K562 (cell line): ENCODE data around the gene OSTF1. TPM values are rescaled to one million over a fixed set of nuclear protein-coding genes. Genes with fewer than 3 reads are reported as not detected.

ENCODE experiments used
- ATAC-seq: fragments of 200-7000 bp; cut with Tn5 transposase; 3 replicates; pipeline ENCODE4 v1.9.1; 2020; ENCODE audit warnings: moderate library complexity
- BruUV-seq: library from RNA; stranded (reverse); fragments of 400-500 nt; replicated peaks from 2 replicates; lab custom pipeline; 2021; lab: Mats Ljungman, UMichigan
- CTCF ChIA-PET: fragments of 300-600 bp; formaldehyde crosslinking; extraction: SDS; loops from one replicate; lab custom pipeline; 2021; ENCODE audit warnings: low intra/inter-chr PET ratio; lab: Yijun Ruan, JAX
- POLR2A ChIA-PET: fragments of 300-600, 350-650 bp; sonication (Branson Sonifier 250); formaldehyde crosslinking; extraction: SDS; loops from one replicate; lab custom pipeline; 2021; ENCODE audit warnings: antibody characterized with exemption, inconsistent platforms; lab: Yijun Ruan, JAX
- DNase-seq, 4 experiments: peaks; one replicate each; pipeline versions ENCODE4 v3.0.0 to v3.0.0-alpha.2; 2011 to 2018; ENCODE audit warnings: low spot score in 3 of 4, mixed read lengths in 3 of 4; ENCODE audit errors: extremely low read depth in 1 of 4
- FAIRE-seq: peaks from 2 replicates; lab custom pipeline; 2011; peaks lifted over from hg19 to GRCh38; lab: Jason Lieb, UNC
- H2AFZ ChIP-seq: 2 replicates; pipeline ENCODE4 v1.6.0; 2011; ENCODE audit warnings: low read depth, low read length, control low read depth, inconsistent platforms
- H3K27ac ChIP-seq: fragments of 200-600 bp; 3 replicates; pipeline ENCODE4 v1.8.0; 2011; ENCODE audit warnings: low read depth, mild to moderate bottlenecking, control low read depth, inconsistent platforms, low read length, moderate library complexity, mixed read lengths; ENCODE audit errors: extremely low read depth
- H3K27me3 ChIP-seq, 2 experiments: fragments of 300-600 bp in 1 of 2; 2 replicates in 1 of 2; 3 replicates in 1 of 2; pipeline versions ENCODE4 v1.6.0 to v1.8.0; 2011; ENCODE audit warnings: inconsistent platforms in 2 of 2, low read length in 2 of 2, mild to moderate bottlenecking in 1 of 2, mixed read lengths in 1 of 2, moderate library complexity in 1 of 2; ENCODE audit not compliant: control insufficient read depth in 2 of 2, insufficient read depth in 2 of 2
- H3K36me3 ChIP-seq: fragments of 300-600 bp; 3 replicates; pipeline ENCODE4 v1.8.0; 2011; ENCODE audit warnings: mild to moderate bottlenecking, low read length, inconsistent platforms; ENCODE audit not compliant: control insufficient read depth, insufficient read depth
- H3K4me1 ChIP-seq, 2 experiments: fragments of 200-600 bp in 1 of 2; replicated peaks in 1 of 2; 2 replicates in 1 of 2; 3 replicates in 1 of 2; pipeline versions ENCODE4 v1.5.1 to v1.8.0; 2011; ENCODE audit warnings: inconsistent platforms in 2 of 2, low read length in 2 of 2, mild to moderate bottlenecking in 1 of 2, mixed read lengths in 1 of 2, moderate library complexity in 1 of 2; ENCODE audit not compliant: control insufficient read depth in 2 of 2, insufficient read depth in 2 of 2
- H3K4me2 ChIP-seq: 2 replicates; pipeline ENCODE4 v1.6.1; 2011; ENCODE audit warnings: low read length, control low read depth, inconsistent platforms, mixed read lengths; ENCODE audit not compliant: insufficient read depth
- H3K4me3 ChIP-seq: fragments of 200-600 bp; sonication (generic), shearing (Covaris generic); 2 replicates; pipeline ENCODE4 v1.5.1; 2016; ENCODE audit warnings: control low read depth, inconsistent platforms
- H3K79me2 ChIP-seq: fragments of 200-600 bp; 3 replicates; pipeline ENCODE4 v1.8.0; 2011; ENCODE audit warnings: low read length, inconsistent platforms; ENCODE audit not compliant: control insufficient read depth, insufficient read depth
- H3K9ac ChIP-seq, 2 experiments: 2 replicates each; pipeline versions ENCODE4 v1.6.0 to v1.6.1; 2011; ENCODE audit warnings: low read depth in 2 of 2, low read length in 2 of 2, control low read depth in 1 of 2, inconsistent platforms in 1 of 2, mild to moderate bottlenecking in 1 of 2, mixed read lengths in 1 of 2; ENCODE audit not compliant: insufficient read depth in 1 of 2
- H3K9me1 ChIP-seq: one replicate; pipeline ENCODE4 v1.6.0; 2011; ENCODE audit warnings: inconsistent platforms, mild to moderate bottlenecking, low read length, moderate library complexity; ENCODE audit not compliant: control insufficient read depth, insufficient read depth
- H3K9me3 ChIP-seq: replicated peaks from 2 replicates; pipeline ENCODE4 v1.5.1; 2011; ENCODE audit warnings: low read depth, low read length, inconsistent platforms; ENCODE audit not compliant: control insufficient read depth, insufficient read depth
- H4K20me1 ChIP-seq: replicated peaks from 2 replicates; pipeline ENCODE4 v1.6.1; 2011; ENCODE audit warnings: low read length, inconsistent platforms, mixed read lengths; ENCODE audit not compliant: control insufficient read depth, insufficient read depth
- BCL6 ChIP-seq: fragments of 250-450 bp; sonication (Bioruptor Pico); IDR thresholded peaks from 2 replicates; pipeline ENCODE4 v1.4.0; 2020
- CBFA2T2 ChIP-seq: fragments of 450-650 bp; conservative IDR thresholded peaks from 2 replicates; pipeline ENCODE4 v1.6.1; 2017; ENCODE audit warnings: mild to moderate bottlenecking
- HDAC3 ChIP-seq: fragments of 450-650 bp; IDR thresholded peaks from 2 replicates; pipeline ENCODE4 v1.6.1; 2018; ENCODE audit warnings: borderline replicate concordance, mild to moderate bottlenecking, moderate library complexity; ENCODE audit not compliant: partially characterized antibody
- HDAC8 ChIP-seq: fragments of 450-650 bp; IDR thresholded peaks from 2 replicates; pipeline ENCODE4 v1.6.1; 2016; ENCODE audit warnings: mild to moderate bottlenecking, missing genetic modification characterization, moderate library complexity, missing compliant biosample characterization
- KAT2B ChIP-seq: IDR thresholded peaks from one replicate; pipeline ENCODE4 v1.6.1; 2012; ENCODE audit warnings: low read depth, mild to moderate bottlenecking, control low read depth, inconsistent platforms, low read length, moderate library complexity
- KLF1 ChIP-seq: fragments of 450-650 bp; IDR thresholded peaks from 2 replicates; pipeline ENCODE4 v1.6.1; 2016; ENCODE audit warnings: missing genetic modification characterization, missing compliant biosample characterization
- LARP7 ChIP-seq: fragments of 450-650 bp; IDR thresholded peaks from 2 replicates; pipeline ENCODE4 v1.6.1; 2016
- PTRF ChIP-seq: fragments of 450-650 bp; IDR thresholded peaks from 2 replicates; pipeline ENCODE4 v1.6.1; 2016; ENCODE audit warnings: mild to moderate bottlenecking, missing genetic modification characterization, missing compliant biosample characterization
- SMAD2 ChIP-seq: fragments of 150-350 bp; IDR thresholded peaks from 2 replicates; pipeline ENCODE4 v1.6.1; 2014; ENCODE audit warnings: low read depth, mild to moderate bottlenecking, low read length
- SNRNP70 ChIP-seq: fragments of 200-400 bp; formaldehyde crosslinking; optimal IDR thresholded peaks from 2 replicates; pipeline ENCODE3; 2017; ENCODE audit warnings: low read depth, low read length
- ZFP1 ChIP-seq: fragments of 450-650 bp; formaldehyde crosslinking; IDR thresholded peaks from 2 replicates; pipeline ENCODE4 v1.4.0; 2020; ENCODE audit warnings: mild to moderate bottlenecking, mixed read lengths
- WGBS: fragments of 100-300 bp; shearing (Covaris generic); methylation state at CpG from one replicate; pipeline ENCODE4 v1.1.6; 2016; ENCODE audit warnings: low coverage, mixed read lengths; ENCODE audit not compliant: insufficient coverage; ENCODE audit errors: missing lambda C conversion rate; 5-methylcytosine and 5-hydroxymethylcytosine counted together
- in situ Hi-C: fragments of 300-500 bp; cut with MboI; formaldehyde crosslinking; loops from 4 replicates; pipeline ENCODE4 v1.15.0; 2018; ENCODE audit warnings: inconsistent platforms, mixed read lengths
- intact Hi-C: fragments of 100-400 bp; cut with micrococcal nuclease; formaldehyde crosslinking; loops from 2 replicates; pipeline ENCODE4 v1.14.2; 2022
- polyA plus RNA-seq, 8 experiments: library from polyadenylated mRNA; depleted of rRNA in 4 of 8; stranded (reverse) in 5 of 8; unstranded in 3 of 8; fragments of >200 nt; fragmentation: Nextera tagmentation in 2 of 8; fragmentation: Illumina TruSeq in 1 of 8; extraction: Ambion mirVana in 2 of 8; extraction: Trizol in 1 of 8; gene quantifications; 2 replicates each; pipeline versions ENCODE4 v1.2.1 to v1.2.3, GENCODE V29; 2011 to 2014; ENCODE audit warnings: inconsistent platforms in 1 of 8, missing spikeins in 1 of 8
- total RNA-seq, 7 experiments: library from RNA; depleted of rRNA in 6 of 7; stranded (reverse); fragments of >200 nt in 6 of 7; fragmentation: Illumina TruSeq in 2 of 7; extraction: Trizol in 2 of 7; gene quantifications; 2 replicates each; pipeline versions ENCODE4 v1.2.1 to v1.2.3, GENCODE V29; 2011 to 2021; ENCODE audit warnings: low replicate concordance in 1 of 7
- TF ChIP-seq, protein P1 (sequence below): fragments of 200-400 bp; formaldehyde crosslinking; IDR thresholded peaks from 2 replicates; pipeline ENCODE4 v1.6.1; 2017; ENCODE audit warnings: mild to moderate bottlenecking, low read depth, low read length, moderate library complexity
- TF ChIP-seq, protein P2 (sequence below), 2 experiments: fragments of 450-650 bp; conservative IDR thresholded peaks; 2 replicates each; pipeline ENCODE4 v1.6.1; 2017; ENCODE audit warnings: mild to moderate bottlenecking in 2 of 2, moderate library complexity in 2 of 2
- TF ChIP-seq, protein P3 (sequence below): fragments of 450-650 bp; conservative IDR thresholded peaks from 2 replicates; pipeline ENCODE4 v1.6.1; 2016; ENCODE audit warnings: missing genetic modification characterization, low read depth, mild to moderate bottlenecking, control low read depth, missing compliant biosample characterization
- TF ChIP-seq, protein P4 (sequence below): fragments of 250-450 bp; sonication (Bioruptor Pico); IDR thresholded peaks from 2 replicates; pipeline ENCODE4 v1.6.1; 2021; ENCODE audit warnings: mild to moderate bottlenecking

OSTF1 gene
- total and polyA plus RNA-seq, 9 of the 15 experiments (the other 6 are each of a cell fraction or from before 2014, with no cell fraction given): 15.0 to 37.3 (median 23.0) TPM

DNA sequence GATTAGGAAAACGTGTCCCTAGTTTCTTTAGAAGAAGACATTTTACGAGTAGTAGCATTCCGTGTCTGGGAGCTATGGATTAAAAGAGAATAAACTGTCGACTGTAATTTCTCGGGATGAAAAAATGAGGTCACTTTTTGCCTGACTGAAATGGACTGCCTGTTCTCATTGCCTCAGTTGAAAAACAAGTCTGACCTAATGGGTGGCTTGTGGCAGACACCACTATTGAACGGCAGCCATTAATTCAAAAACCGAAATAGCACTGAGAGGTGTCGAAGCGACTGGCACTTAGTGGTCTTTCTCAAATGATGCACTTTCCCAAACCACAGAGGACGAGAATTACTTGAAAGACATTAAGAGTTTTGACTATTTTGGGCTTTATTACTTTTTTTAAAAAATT is 35.4 kb downstream of the OSTF1 start:
- DNase-seq (no peak), FAIRE-seq (no peak), ATAC-seq (no peak)
- H3K27ac ChIP-seq: no peak overlapping the region
- no peak overlapping the region for H3K4me3 ChIP-seq
- H3K9me3 ChIP-seq: no peaks in the 10 kb centered on the region
- H3K79me2 ChIP-seq: no peaks in the 10 kb centered on the region
- no peaks in the 10 kb centered on the region for H4K20me1 ChIP-seq
- no peaks in the 10 kb centered on the region for H3K27me3 ChIP-seq
- intact Hi-C loops (no loop called here), in situ Hi-C loops (no loop called here)
- CTCF ChIA-PET: interaction anchor here (0.6 kb wide), 1 partner anchor 16 kb away, joined by 3 read pairs; no protein-coding TSS in a partner anchor
- H2AFZ ChIP-seq: no peak overlapping the region
- H3K9me1 ChIP-seq: no peaks in the 10 kb centered on the region
- POLR2A ChIA-PET: no interaction called here
- no peak overlapping the region for H3K4me2 ChIP-seq
- TF ChIP-seq, protein P1, sequence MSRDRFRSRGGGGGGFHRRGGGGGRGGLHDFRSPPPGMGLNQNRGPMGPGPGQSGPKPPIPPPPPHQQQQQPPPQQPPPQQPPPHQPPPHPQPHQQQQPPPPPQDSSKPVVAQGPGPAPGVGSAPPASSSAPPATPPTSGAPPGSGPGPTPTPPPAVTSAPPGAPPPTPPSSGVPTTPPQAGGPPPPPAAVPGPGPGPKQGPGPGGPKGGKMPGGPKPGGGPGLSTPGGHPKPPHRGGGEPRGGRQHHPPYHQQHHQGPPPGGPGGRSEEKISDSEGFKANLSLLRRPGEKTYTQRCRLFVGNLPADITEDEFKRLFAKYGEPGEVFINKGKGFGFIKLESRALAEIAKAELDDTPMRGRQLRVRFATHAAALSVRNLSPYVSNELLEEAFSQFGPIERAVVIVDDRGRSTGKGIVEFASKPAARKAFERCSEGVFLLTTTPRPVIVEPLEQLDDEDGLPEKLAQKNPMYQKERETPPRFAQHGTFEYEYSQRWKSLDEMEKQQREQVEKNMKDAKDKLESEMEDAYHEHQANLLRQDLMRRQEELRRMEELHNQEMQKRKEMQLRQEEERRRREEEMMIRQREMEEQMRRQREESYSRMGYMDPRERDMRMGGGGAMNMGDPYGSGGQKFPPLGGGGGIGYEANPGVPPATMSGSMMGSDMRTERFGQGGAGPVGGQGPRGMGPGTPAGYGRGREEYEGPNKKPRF: no peak
- no peak for TF ChIP-seq KAT2B
- TF ChIP-seq, protein P2, sequence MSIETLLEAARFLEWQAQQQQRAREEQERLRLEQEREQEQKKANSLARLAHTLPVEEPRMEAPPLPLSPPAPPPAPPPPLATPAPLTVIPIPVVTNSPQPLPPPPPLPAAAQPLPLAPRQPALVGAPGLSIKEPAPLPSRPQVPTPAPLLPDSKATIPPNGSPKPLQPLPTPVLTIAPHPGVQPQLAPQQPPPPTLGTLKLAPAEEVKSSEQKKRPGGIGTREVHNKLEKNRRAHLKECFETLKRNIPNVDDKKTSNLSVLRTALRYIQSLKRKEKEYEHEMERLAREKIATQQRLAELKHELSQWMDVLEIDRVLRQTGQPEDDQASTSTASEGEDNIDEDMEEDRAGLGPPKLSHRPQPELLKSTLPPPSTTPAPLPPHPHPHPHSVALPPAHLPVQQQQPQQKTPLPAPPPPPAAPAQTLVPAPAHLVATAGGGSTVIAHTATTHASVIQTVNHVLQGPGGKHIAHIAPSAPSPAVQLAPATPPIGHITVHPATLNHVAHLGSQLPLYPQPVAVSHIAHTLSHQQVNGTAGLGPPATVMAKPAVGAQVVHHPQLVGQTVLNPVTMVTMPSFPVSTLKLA (conservative IDR thresholded peaks at IDR 0.05): no peak
- no peak for TF ChIP-seq BCL6 (CRISPR knock-in tag)
- no peak for TF ChIP-seq SMAD2
- TF ChIP-seq KLF1 (tag): no peak
- TF ChIP-seq, protein P3, sequence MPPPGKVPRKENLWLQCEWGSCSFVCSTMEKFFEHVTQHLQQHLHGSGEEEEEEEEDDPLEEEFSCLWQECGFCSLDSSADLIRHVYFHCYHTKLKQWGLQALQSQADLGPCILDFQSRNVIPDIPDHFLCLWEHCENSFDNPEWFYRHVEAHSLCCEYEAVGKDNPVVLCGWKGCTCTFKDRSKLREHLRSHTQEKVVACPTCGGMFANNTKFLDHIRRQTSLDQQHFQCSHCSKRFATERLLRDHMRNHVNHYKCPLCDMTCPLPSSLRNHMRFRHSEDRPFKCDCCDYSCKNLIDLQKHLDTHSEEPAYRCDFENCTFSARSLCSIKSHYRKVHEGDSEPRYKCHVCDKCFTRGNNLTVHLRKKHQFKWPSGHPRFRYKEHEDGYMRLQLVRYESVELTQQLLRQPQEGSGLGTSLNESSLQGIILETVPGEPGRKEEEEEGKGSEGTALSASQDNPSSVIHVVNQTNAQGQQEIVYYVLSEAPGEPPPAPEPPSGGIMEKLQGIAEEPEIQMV: no peak
- TF ChIP-seq PTRF (tag): no peak
- no peak for TF ChIP-seq HDAC3
- TF ChIP-seq SNRNP70: no peak
- TF ChIP-seq, protein P4, sequence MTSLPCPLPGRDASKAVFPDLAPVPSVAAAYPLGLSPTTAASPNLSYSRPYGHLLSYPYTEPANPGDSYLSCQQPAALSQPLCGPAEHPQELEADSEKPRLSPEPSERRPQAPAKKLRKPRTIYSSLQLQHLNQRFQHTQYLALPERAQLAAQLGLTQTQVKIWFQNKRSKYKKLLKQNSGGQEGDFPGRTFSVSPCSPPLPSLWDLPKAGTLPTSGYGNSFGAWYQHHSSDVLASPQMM (CRISPR knock-in tag): no peak
- TF ChIP-seq LARP7: no peak
- TF ChIP-seq ZFP1: no peak
- no peak for TF ChIP-seq CBFA2T2
- no peak for TF ChIP-seq HDAC8
- H3K36me3 ChIP-seq: no peaks in the 10 kb centered on the region
- no peak overlapping the region for H3K9ac ChIP-seq
- peaks cover 0 to 7% of the 10 kb centered on the region in 2 experiments; a peak in 2 of 5 replicates for H3K4me1 ChIP-seq
- WGBS: 79% methylated on average over 10 of the region's 10 CpGs
- BruUV-seq: no TSS peak
